HepG2 (cell line): ENCODE data around the gene PUM1. TPM values are rescaled to one million over a fixed set of nuclear protein-coding genes. Genes with fewer than 3 reads are reported as not detected.

Source experiments
- ATAC-seq: fragments of 200-7000 bp; cut with Tn5 transposase; 3 replicates; pipeline ENCODE4 v1.9.1; 2020; ENCODE audit warnings: mild to moderate bottlenecking, moderate library complexity
- BruUV-seq: library from RNA; stranded (reverse); fragments of 400-500 nt; replicated peaks from 2 replicates; lab custom pipeline; 2021; lab: Mats Ljungman, UMichigan
- CTCF ChIA-PET: fragments of 300-600 bp; formaldehyde crosslinking; extraction: SDS; loops from one replicate; lab custom pipeline; 2021; ENCODE audit warnings: low total read pairs, inconsistent platforms, low intra/inter-chr PET ratio; lab: Yijun Ruan, JAX
- POLR2A ChIA-PET: fragments of 350-600 bp; sonication (Branson Sonifier 250); formaldehyde crosslinking; loops from one replicate; lab custom pipeline; 2020; ENCODE audit warnings: antibody characterized with exemption, inconsistent platforms; lab: Yijun Ruan, JAX
- DNase-seq: peaks from one replicate; pipeline ENCODE4 v3.0.0-alpha.2; 2015; ENCODE audit warnings: low spot score
- FAIRE-seq: peaks from 3 replicates; lab custom pipeline; 2011; peaks lifted over from hg19 to GRCh38; lab: Jason Lieb, UNC
- H2AFZ ChIP-seq: one replicate; pipeline ENCODE4 v1.6.1; 2011; ENCODE audit warnings: low read length, inconsistent platforms
- H3K27ac ChIP-seq: fragments of 300-600 bp; 3 replicates; pipeline ENCODE4 v1.8.0; 2011; ENCODE audit warnings: mixed run types, mild to moderate bottlenecking, mixed read lengths, low read length, inconsistent platforms; ENCODE audit not compliant: insufficient read depth; ENCODE audit errors: extremely low read length
- H3K27me3 ChIP-seq, 2 experiments: fragments of 200-600 bp in 1 of 2; 2 replicates in 1 of 2; 3 replicates in 1 of 2; pipeline versions ENCODE4 v1.6.0 to v1.8.0; 2011; ENCODE audit warnings: low read length in 2 of 2, mild to moderate bottlenecking in 2 of 2, moderate library complexity in 2 of 2, inconsistent platforms in 1 of 2; ENCODE audit not compliant: insufficient read depth in 2 of 2, control insufficient read depth in 1 of 2
- H3K36me3 ChIP-seq, 2 experiments: fragments of 200-600 bp in 1 of 2; replicated peaks in 1 of 2; 2 replicates in 1 of 2; 3 replicates in 1 of 2; pipeline versions ENCODE4 v1.5.1 to v1.8.0; 2011; ENCODE audit warnings: low read length in 2 of 2, inconsistent platforms in 1 of 2; ENCODE audit not compliant: insufficient read depth in 2 of 2, control insufficient read depth in 1 of 2
- H3K4me1 ChIP-seq: 2 replicates; pipeline ENCODE4 v1.5.1; 2012; ENCODE audit warnings: low read length, inconsistent platforms; ENCODE audit not compliant: insufficient read depth
- H3K4me2 ChIP-seq: 2 replicates; pipeline ENCODE4 v1.6.0; 2011; ENCODE audit warnings: low read depth, low read length, inconsistent platforms
- H3K4me3 ChIP-seq, 3 experiments: fragments of 200-600 bp in 1 of 3; sonication (generic), shearing (Covaris generic) in 1 of 3; replicated peaks in 1 of 3; 2 replicates each; pipeline ENCODE4 v1.5.1; 2011 to 2016; ENCODE audit warnings: low read length in 3 of 3, inconsistent platforms in 2 of 3, low read depth in 2 of 3, mild to moderate bottlenecking in 2 of 3, control low read depth in 1 of 3, mixed read lengths in 1 of 3; ENCODE audit not compliant: insufficient read depth in 1 of 3
- H3K79me2 ChIP-seq: one replicate; pipeline ENCODE4 v1.6.1; 2011; ENCODE audit warnings: low read length, inconsistent platforms; ENCODE audit not compliant: insufficient read depth
- H3K9ac ChIP-seq: 2 replicates; pipeline ENCODE4 v1.6.0; 2011; ENCODE audit warnings: mild to moderate bottlenecking, low read depth, low read length, inconsistent platforms; ENCODE audit not compliant: insufficient read depth
- H3K9me3 ChIP-seq: 2 replicates; pipeline ENCODE4 v1.5.1; 2012; ENCODE audit warnings: mild to moderate bottlenecking, low read length
- H4K20me1 ChIP-seq: 2 replicates; pipeline ENCODE4 v1.6.0; 2011; ENCODE audit warnings: inconsistent platforms, mild to moderate bottlenecking, low read length, moderate library complexity; ENCODE audit not compliant: insufficient read depth
- ATF2 ChIP-seq: sonication (generic); formaldehyde crosslinking; IDR thresholded peaks from 2 replicates; pipeline ENCODE4 v1.4.0; 2020; ENCODE audit warnings: missing genetic modification reagents
- CCDC6 ChIP-seq: sonication (generic); formaldehyde crosslinking; IDR thresholded peaks from 2 replicates; pipeline ENCODE4 v1.8.1; 2022; ENCODE audit warnings: mild to moderate bottlenecking, missing genetic modification reagents, moderate library complexity
- GPN1 ChIP-seq: sonication (generic); formaldehyde crosslinking; IDR thresholded peaks from 2 replicates; pipeline ENCODE4 v1.5.1; 2020; ENCODE audit warnings: missing genetic modification reagents, borderline replicate concordance
- MAFK ChIP-seq, 2 experiments: IDR thresholded peaks in 1 of 2; conservative IDR thresholded peaks in 1 of 2; 2 replicates each; pipeline ENCODE4 v1.6.1; 2011; ENCODE audit warnings: improper control_type of control experiment in 2 of 2, low read length in 2 of 2
- MBNL3 ChIP-seq: fragments of 250-450 bp; sonication (Bioruptor Pico); conservative IDR thresholded peaks from 2 replicates; pipeline ENCODE4 v1.8.0; 2022; ENCODE audit warnings: mild to moderate bottlenecking, inconsistent platforms
- MTF1 ChIP-seq: sonication (generic); formaldehyde crosslinking; IDR thresholded peaks from 2 replicates; pipeline ENCODE4 v1.5.0; 2020; ENCODE audit warnings: missing genetic modification reagents
- ZBED4 ChIP-seq: sonication (generic); formaldehyde crosslinking; IDR thresholded peaks from 2 replicates; pipeline ENCODE4 v1.4.0; 2020; ENCODE audit warnings: missing genetic modification reagents, borderline replicate concordance
- ZNF232 ChIP-seq: sonication (generic); formaldehyde crosslinking; IDR thresholded peaks from 2 replicates; pipeline ENCODE4 v1.4.0; 2020; ENCODE audit warnings: missing genetic modification reagents, borderline replicate concordance
- ZNF547 ChIP-seq: sonication (generic); formaldehyde crosslinking; IDR thresholded peaks from 2 replicates; pipeline ENCODE4 v1.5.1; 2020; ENCODE audit warnings: mild to moderate bottlenecking, missing genetic modification reagents
- ZNF549 ChIP-seq: sonication (generic); formaldehyde crosslinking; IDR thresholded peaks from 2 replicates; pipeline ENCODE4 v1.5.0; 2020; ENCODE audit warnings: missing genetic modification reagents
- ZNF609 ChIP-seq: sonication (generic); formaldehyde crosslinking; IDR thresholded peaks from 2 replicates; pipeline ENCODE4 v1.4.0; 2020; ENCODE audit warnings: mild to moderate bottlenecking, missing genetic modification reagents, borderline replicate concordance
- ZNF776 ChIP-seq: sonication (generic); formaldehyde crosslinking; IDR thresholded peaks from 2 replicates; pipeline ENCODE4 v1.4.0; 2020; ENCODE audit warnings: mild to moderate bottlenecking, missing genetic modification reagents
- WGBS: methylation state at CpG from one replicate; pipeline ENCODE4 v1.1.6; 2017; ENCODE audit warnings: low lambda C conversion rate; 5-methylcytosine and 5-hydroxymethylcytosine counted together
- in situ Hi-C: cut with HindIII; loops from 2 replicates; pipeline ENCODE4 v1.10.0; 2017; ENCODE audit warnings: low pct_unique_long_range_greater_than_20kb; ENCODE audit not compliant: extremely low pct_ligation_motif_present
- intact Hi-C: fragments of 100-400 bp; cut with micrococcal nuclease; formaldehyde crosslinking; loops from one replicate; pipeline ENCODE4 v1.10.0; 2022; ENCODE audit not compliant: unreplicated experiment
- polyA plus RNA-seq, 8 experiments: library from polyadenylated mRNA; depleted of rRNA in 3 of 8; stranded (reverse) in 7 of 8; unstranded in 1 of 8; fragments of >200 nt; fragmentation: Illumina TruSeq in 4 of 8; extraction: Trizol in 4 of 8; gene quantifications; 2 replicates each; pipeline versions ENCODE4 v1.2.1 to v1.2.3, GENCODE V29; 2011 to 2016; ENCODE audit warnings: low read depth in 4 of 8, missing spikeins in 1 of 8, mixed read lengths in 1 of 8; ENCODE audit not compliant: insufficient read depth in 1 of 8
- total RNA-seq, 5 experiments: library from RNA; depleted of rRNA; stranded (reverse); fragments of >200 nt; fragmentation: Illumina TruSeq; extraction: Trizol; gene quantifications; 2 replicates each; pipeline ENCODE4 v1.2.3, GENCODE V29; 2016; ENCODE audit warnings: low read depth in 1 of 5

Gene PUM1
- total and polyA plus RNA-seq, 2 of the 13 experiments (the other 11 are each of a cell fraction or from before 2014, with no cell fraction given): 64.7 to 91.0 TPM

GRCh38 chr1:30919025-30919881 is 146.3 kb downstream of the PUM1 start (continued):
- TF ChIP-seq ZNF547 (CRISPR knock-in tag) (no peak), ZNF549 (CRISPR knock-in tag) (no peak), ZBED4 (no peak), ZNF232 (CRISPR knock-in tag) (no peak), ZNF776 (CRISPR knock-in tag) (no peak), MAFK (conservative IDR thresholded peaks at IDR 0.05 in 1 of 2, IDR thresholded peaks at IDR 0.05 in 1 of 2; ENCODE audit: low read length in 2 of 2) (peak; percentile 100)

GRCh38 chr1:30916296-30916695 is 149.2 kb downstream of the PUM1 start:
- no peak overlapping the region for H2AFZ ChIP-seq
- H4K20me1 ChIP-seq: no peaks in the 10 kb centered on the region
- H3K27ac ChIP-seq: no peak overlapping the region
- in situ Hi-C loops: no loop called here
- no peak overlapping the region for H3K4me3 ChIP-seq
- ChIA-PET CTCF (no interaction called here), POLR2A (no interaction called here)
- FAIRE-seq (no peak), DNase-seq (no peak), ATAC-seq (no peak)
- H3K4me2 ChIP-seq: no peak overlapping the region
- intact Hi-C loops: no loop called here
- no peaks in the 10 kb centered on the region for H3K36me3 ChIP-seq
- peaks cover 9% of the 10 kb centered on the region; the same call in 1 of the 2 replicates for H3K4me1 ChIP-seq
- no TSS peak for BruUV-seq
- H3K79me2 ChIP-seq: no peaks in the 10 kb centered on the region
- H3K9ac ChIP-seq: no peak overlapping the region
- WGBS: 53% methylated on average over 12 of the region's 12 CpGs
- no peaks in the 10 kb centered on the region for H3K9me3 ChIP-seq
- peaks cover 0 to 1% of the 10 kb centered on the region in 2 experiments; a peak in 2 of 5 replicates for H3K27me3 ChIP-seq
- no peak for TF ChIP-seq MTF1
- no peak for TF ChIP-seq ATF2 (CRISPR knock-in tag)
- no peak for TF ChIP-seq MBNL3 (CRISPR knock-in tag)
- no peak for TF ChIP-seq ZNF609 (CRISPR knock-in tag)
- TF ChIP-seq CCDC6 (CRISPR knock-in tag): no peak
- no peak for TF ChIP-seq GPN1 (CRISPR knock-in tag)
